H1 (cell line): ENCODE results near the gene MROH2B. TPM values are rescaled to one million over a fixed set of nuclear protein-coding genes. Genes with fewer than 3 reads are reported as not detected.

Experiments used
- CTCF ChIA-PET: fragments of 300-600 bp; sonication (Branson Sonifier 250); formaldehyde crosslinking; loops from one replicate; lab custom pipeline; 2021; ENCODE audit not compliant: partially characterized antibody; lab: Charles Lee
- POLR2A ChIA-PET: fragments of 300-600 bp; sonication (Branson Sonifier 250); formaldehyde crosslinking; loops from one replicate; lab custom pipeline; 2021; ENCODE audit warnings: inconsistent platforms; ENCODE audit not compliant: partially characterized antibody; lab: Charles Lee
- DNase-seq, 2 experiments: peaks; one replicate each; pipeline versions ENCODE4 v3.0.0 to v3.0.0-alpha.2; 2010 to 2022; ENCODE audit warnings: low spot score in 2 of 2, low read depth in 1 of 2, mixed read lengths in 1 of 2
- FAIRE-seq: peaks from 2 replicates; lab custom pipeline; 2011; peaks lifted over from hg19 to GRCh38; lab: Jason Lieb, UNC
- H2AFZ ChIP-seq: 2 replicates; pipeline ENCODE4 v1.8.1; 2012; ENCODE audit warnings: low read length, inconsistent platforms
- H2AK5ac ChIP-seq: 2 replicates; pipeline ENCODE4 v1.6.1; 2013; ENCODE audit warnings: low read depth, low read length
- H2BK120ac ChIP-seq: replicated peaks from 2 replicates; pipeline ENCODE3; 2013; ENCODE audit warnings: low read depth, low read length, inconsistent platforms
- H2BK12ac ChIP-seq: 2 replicates; pipeline ENCODE4 v1.6.1; 2013; ENCODE audit warnings: low read depth, low read length
- H2BK15ac ChIP-seq: 2 replicates; pipeline ENCODE4 v1.6.1; 2013; ENCODE audit warnings: low read length
- H2BK20ac ChIP-seq: 2 replicates; pipeline ENCODE4 v1.6.1; 2013; ENCODE audit warnings: low read length
- H2BK5ac ChIP-seq: 2 replicates; pipeline ENCODE4 v1.6.1; 2013; ENCODE audit warnings: low read depth, low read length
- H3K14ac ChIP-seq: 2 replicates; pipeline ENCODE4 v1.6.1; 2013; ENCODE audit warnings: inconsistent platforms; ENCODE audit not compliant: insufficient read length
- H3K18ac ChIP-seq: 2 replicates; pipeline ENCODE4 v1.6.1; 2013; ENCODE audit warnings: low read length; ENCODE audit errors: extremely low read depth
- H3K23ac ChIP-seq: 2 replicates; pipeline ENCODE4 v1.6.1; 2013; ENCODE audit warnings: inconsistent platforms; ENCODE audit not compliant: insufficient read length
- H3K23me2 ChIP-seq: 2 replicates; pipeline ENCODE4 v1.6.1; 2013; ENCODE audit warnings: low read depth, low read length
- H3K27ac ChIP-seq: 2 replicates; pipeline ENCODE4 v1.6.1; 2011; ENCODE audit warnings: low read depth, low read length, inconsistent platforms
- H3K27me3 ChIP-seq, 4 experiments: replicated peaks in 1 of 4; 1 replicate in 1 of 4; 2 replicates in 3 of 4; pipeline versions ENCODE4 v1.6.1 to v1.8.1; 2011 to 2013; ENCODE audit warnings: low read length in 3 of 4, mild to moderate bottlenecking in 3 of 4, inconsistent platforms in 2 of 4, mixed read lengths in 2 of 4, moderate library complexity in 1 of 4; ENCODE audit not compliant: control insufficient read depth in 3 of 4, insufficient read depth in 3 of 4; ENCODE audit errors: extremely low read depth in 1 of 4
- H3K36me3 ChIP-seq, 4 experiments: 2 replicates each; pipeline versions ENCODE4 v1.6.1 to v1.8.1; 2011 to 2013; ENCODE audit warnings: mild to moderate bottlenecking in 4 of 4, low read length in 3 of 4, moderate library complexity in 2 of 4, control low read depth in 1 of 4, inconsistent platforms in 1 of 4; ENCODE audit not compliant: insufficient read depth in 4 of 4, control insufficient read depth in 2 of 4
- H3K4ac ChIP-seq: replicated peaks from 2 replicates; pipeline ENCODE3; 2013; ENCODE audit warnings: low read length, low read depth, mixed read lengths, inconsistent platforms; ENCODE audit not compliant: insufficient read length
- H3K4me1 ChIP-seq, 4 experiments: replicated peaks in 1 of 4; 1 replicate in 1 of 4; 2 replicates in 3 of 4; pipeline versions ENCODE4 v1.6.1 to v1.8.1; 2011 to 2013; ENCODE audit warnings: low read length in 3 of 4, inconsistent platforms in 2 of 4, mixed read lengths in 1 of 4; ENCODE audit not compliant: insufficient read depth in 4 of 4, control insufficient read depth in 3 of 4
- H3K4me2 ChIP-seq, 2 experiments: 2 replicates each; pipeline versions ENCODE4 v1.6.1 to v1.8.1; 2011 to 2013; ENCODE audit warnings: low read depth in 2 of 2, low read length in 2 of 2, control low read depth in 1 of 2, inconsistent platforms in 1 of 2, mild to moderate bottlenecking in 1 of 2; ENCODE audit not compliant: insufficient read depth in 1 of 2
- H3K4me3 ChIP-seq, 4 experiments: fragments of 200-600, 300-600 bp in 1 of 4; sonication (generic), shearing (Covaris generic), sonication (Bioruptor Twin) in 1 of 4; 2 replicates each; pipeline versions ENCODE4 v1.5.1 to v1.8.1; 2011 to 2016; ENCODE audit warnings: low read length in 4 of 4, low read depth in 3 of 4, control low read depth in 2 of 4, inconsistent platforms in 2 of 4, mild to moderate bottlenecking in 2 of 4, mixed read lengths in 1 of 4, moderate library complexity in 1 of 4; ENCODE audit not compliant: insufficient read depth in 2 of 4; ENCODE audit errors: extremely low read depth in 1 of 4
- H3K56ac ChIP-seq: replicated peaks from 2 replicates; pipeline ENCODE3; 2013; ENCODE audit warnings: low read depth, mild to moderate bottlenecking, mixed read lengths, low read length, inconsistent platforms; ENCODE audit not compliant: insufficient read length
- H3K79me1 ChIP-seq: 2 replicates; pipeline ENCODE4 v1.6.1; 2013; ENCODE audit warnings: low read depth, low read length, control low read depth
- H3K79me2 ChIP-seq, 2 experiments: 2 replicates each; pipeline versions ENCODE4 v1.6.1 to v1.8.1; 2012 to 2013; ENCODE audit warnings: low read length in 2 of 2, mild to moderate bottlenecking in 2 of 2, inconsistent platforms in 1 of 2; ENCODE audit not compliant: insufficient read depth in 2 of 2, control insufficient read depth in 1 of 2
- H3K9ac ChIP-seq, 4 experiments: replicated peaks in 1 of 4; 1 replicate in 1 of 4; 2 replicates in 3 of 4; pipeline versions ENCODE4 v1.6.1 to v1.8.1; 2011 to 2013; ENCODE audit warnings: low read depth in 3 of 4, low read length in 3 of 4, control low read depth in 2 of 4, mild to moderate bottlenecking in 2 of 4, moderate library complexity in 2 of 4, inconsistent platforms in 1 of 4; ENCODE audit errors: extremely low read depth in 1 of 4
- H3K9me3 ChIP-seq, 2 experiments: 2 replicates each; pipeline versions ENCODE4 v1.6.1 to v1.8.1; 2012 to 2013; ENCODE audit warnings: mild to moderate bottlenecking in 2 of 2, moderate library complexity in 2 of 2, control low read depth in 1 of 2, inconsistent platforms in 1 of 2, low read depth in 1 of 2, low read length in 1 of 2, mixed read lengths in 1 of 2; ENCODE audit not compliant: insufficient read depth in 2 of 2
- H4K20me1 ChIP-seq, 2 experiments: replicated peaks in 1 of 2; 2 replicates each; pipeline versions ENCODE3 to v1.8.1; 2011 to 2013; ENCODE audit warnings: inconsistent platforms in 2 of 2, low read length in 2 of 2, mild to moderate bottlenecking in 1 of 2; ENCODE audit not compliant: insufficient read depth in 2 of 2, control insufficient read depth in 1 of 2
- H4K5ac ChIP-seq: 2 replicates; pipeline ENCODE4 v1.6.1; 2013; ENCODE audit warnings: low read length, low read depth, mixed read lengths, inconsistent platforms; ENCODE audit not compliant: insufficient read length
- H4K8ac ChIP-seq: 2 replicates; pipeline ENCODE4 v1.8.0; 2013; ENCODE audit warnings: mild to moderate bottlenecking, moderate library complexity, low read length, inconsistent platforms; ENCODE audit not compliant: insufficient read depth; ENCODE audit errors: extremely low read depth
- H4K91ac ChIP-seq: replicated peaks from 2 replicates; pipeline ENCODE3; 2013; ENCODE audit warnings: low read length, mixed read lengths, inconsistent platforms; ENCODE audit not compliant: insufficient read length
- POLR2AphosphoS5 ChIP-seq: IDR thresholded peaks from 2 replicates; pipeline ENCODE4 v1.6.1; 2011; ENCODE audit warnings: low read depth, low read length
- RBBP5 ChIP-seq: IDR thresholded peaks from 2 replicates; pipeline ENCODE4 v1.7.1; 2012; ENCODE audit warnings: low read depth, mild to moderate bottlenecking, inconsistent platforms, low read length, moderate library complexity, borderline replicate concordance
- RFX5 ChIP-seq: IDR thresholded peaks from 2 replicates; pipeline ENCODE4 v1.6.1; 2011; ENCODE audit warnings: low read depth, low read length, improper control_type of control experiment, borderline replicate concordance
- RXRA ChIP-seq: IDR thresholded peaks from 2 replicates; pipeline ENCODE4 v1.6.1; 2011; ENCODE audit warnings: low read depth, mild to moderate bottlenecking, low read length, moderate library complexity; ENCODE audit not compliant: insufficient read depth
- SP1 ChIP-seq: IDR thresholded peaks from 2 replicates; pipeline ENCODE4 v1.6.1; 2011; ENCODE audit warnings: low read depth, low read length
- SRF ChIP-seq: IDR thresholded peaks from 2 replicates; pipeline ENCODE4 v1.6.1; 2011; ENCODE audit warnings: mild to moderate bottlenecking, low read depth, low read length, moderate library complexity
- USF2 ChIP-seq: IDR thresholded peaks from 2 replicates; pipeline ENCODE4 v1.6.1; 2011; ENCODE audit warnings: low read length, improper control_type of control experiment
- WGBS, 2 experiments: shearing (Covaris generic) in 1 of 2; methylation state at CpG; one replicate each; pipeline versions ENCODE4 v1.1.6 to v1.1.7; 2013 to 2015; ENCODE audit warnings: low lambda C conversion rate in 2 of 2, mixed read lengths in 2 of 2, inconsistent platforms in 1 of 2, low coverage in 1 of 2, missing lambda C conversion rate in 1 of 2; ENCODE audit not compliant: insufficient replicate concordance in 2 of 2, insufficient coverage in 1 of 2, insufficient read length in 1 of 2; ENCODE audit errors: extremely low coverage in 1 of 2, missing lambda C conversion rate in 1 of 2; 5-methylcytosine and 5-hydroxymethylcytosine counted together
- polyA plus RNA-seq, 7 experiments: library from polyadenylated mRNA; depleted of rRNA in 3 of 7; stranded (reverse) in 5 of 7; unstranded in 2 of 7; fragments of >200 nt in 5 of 7; fragments of 200-250 nt in 2 of 7; gene quantifications; 1 replicate in 5 of 7; 2 replicates in 1 of 7; 4 replicates in 1 of 7; pipeline versions ENCODE4 v1.2.1 to v1.2.3, GENCODE V29; 2011 to 2013; ENCODE audit warnings: missing spikeins in 2 of 7, mixed read lengths in 2 of 7
- total RNA-seq: library from RNA; stranded (reverse); fragmentation: NEBNext Ultra II Directional; extraction: Animal tissue kit (Norgen Biotek cat#: 25700); gene quantifications from 2 replicates; pipeline ENCODE4 v1.2.1, GENCODE V29; 2021

The MROH2B gene
- total and polyA plus RNA-seq, 2 of the 8 experiments (the other 6 are each of a cell fraction or from before 2014, with no cell fraction given) = not detected

- H2BK12ac ChIP-seq = no peak overlapping the region
- peaks cover 0 to 4% of the 10 kb centered on the region in 2 experiments; a peak in 1 of 4 replicates for H3K9me3 ChIP-seq
- H3K27ac ChIP-seq = no peak overlapping the region
- H4K8ac ChIP-seq = no peak overlapping the region
- H3K56ac ChIP-seq = no peak overlapping the region
- POLR2A ChIA-PET = no interaction called here
- no peak for TF ChIP-seq POLR2AphosphoS5
- TF ChIP-seq RBBP5 = no peak
- no peak for TF ChIP-seq RFX5
- no peak for TF ChIP-seq USF2
- no peak for TF ChIP-seq SRF
- TF ChIP-seq SP1 = no peak
- no peak for TF ChIP-seq RXRA
- TF ChIP-seq, all 59 proteins: peak for 0
- 86% methylated on average over 3 of the region's 3 CpGs; no CpG with 5 or more reads in 1 of the 2 experiments for WGBS, 2 experiments
- no peaks in the 10 kb centered on the region for H3K36me3 ChIP-seq
- no peak overlapping the region for H3K4ac ChIP-seq
- no peaks in the 10 kb centered on the region for H3K4me1 ChIP-seq
- H3K27me3 ChIP-seq = no peaks in the 10 kb centered on the region
- H3K79me1 ChIP-seq = no peaks in the 10 kb centered on the region
- H2AFZ ChIP-seq = no peak overlapping the region
- DNase-seq = no peak
- H3K23me2 ChIP-seq = no peaks in the 10 kb centered on the region
- no peak overlapping the region for H3K18ac ChIP-seq
- H2BK5ac ChIP-seq = no peak overlapping the region
- H3K9ac ChIP-seq = no peak overlapping the region
- FAIRE-seq = no peak
- no peak overlapping the region for H2BK120ac ChIP-seq
- CTCF ChIA-PET = no interaction called here
- H2AK5ac ChIP-seq = no peak overlapping the region
- H4K20me1 ChIP-seq = no peaks in the 10 kb centered on the region
- no peak overlapping the region for H3K14ac ChIP-seq
- no peak overlapping the region for H4K5ac ChIP-seq
- H3K4me2 ChIP-seq = no peak overlapping the region
- no peak overlapping the region for H2BK15ac ChIP-seq
- H3K23ac ChIP-seq = no peak overlapping the region
- no peaks in the 10 kb centered on the region for H3K79me2 ChIP-seq
- no peak overlapping the region for H3K4me3 ChIP-seq
- no peak overlapping the region for H4K91ac ChIP-seq
- no peak overlapping the region for H2BK20ac ChIP-seq
Measured at GRCh38 chr5:40984884-40985283, 86.3 kb downstream of the MROH2B start.
